Left ventricle myocardium superior (tissue), 1 donor: ENCODE measurements around the gene TIGAR. TPM values are rescaled to one million over a fixed set of nuclear protein-coding genes. Genes with fewer than 3 reads are reported as not detected.

ENCODE experiments used
- ATAC-seq: fragments of 200-7000 bp; cut with Tn5 transposase; one replicate; pipeline ENCODE4 v1.9.1; 2020; ENCODE audit warnings: mild to moderate bottlenecking, moderate library complexity
- DNase-seq: peaks from one replicate; pipeline ENCODE4 v3.0.0-alpha.2; 2020
- intact Hi-C: fragments of 100-400 bp; cut with micrococcal nuclease; formaldehyde crosslinking; loops from one replicate; pipeline ENCODE4 v1.11.0; 2022
- total RNA-seq: library from RNA; stranded (reverse); fragmentation: NEBNext Ultra II Directional; extraction: Animal tissue kit (Norgen Biotek cat#: 25700); gene quantifications from one replicate; pipeline ENCODE4 v1.2.1, GENCODE V29; 2021
- donor health status: DM: no; HTN: yes; CAD: no; lungs with severe emphysema.

Gene TIGAR
- total RNA-seq, 1 donor from 2014 or later = 14.4 TPM

GRCh38 chr12:4280351-4281163 lies 40.5 kb upstream of the TIGAR start:
- peak; percentile 41 for ATAC-seq
- peak; percentile 87 for DNase-seq

GRCh38 chr12:4281173-4281654 lies 39.8 kb upstream of the TIGAR start:
- DNase-seq = no peak
- intact Hi-C loops = no loop called here
- ATAC-seq = no peak

More at GRCh38 chr12:4280351-4281163, 40.5 kb upstream of the TIGAR start:
- intact Hi-C loops = no loop called here

GRCh38 chr12:4282103-4282891 lies 38.7 kb upstream of the TIGAR start:
- no peak for DNase-seq
- ATAC-seq = no peak
- intact Hi-C loops = no loop called here

GRCh38 chr12:4282892-4283511 lies 38.0 kb upstream of the TIGAR start:
- ATAC-seq (no peak), DNase-seq (no peak)
- intact Hi-C loops = no loop called here

GRCh38 chr12:4283512-4284255 lies 37.3 kb upstream of the TIGAR start:
- DNase-seq = no peak
- intact Hi-C loops = no loop called here
- no peak for ATAC-seq

GRCh38 chr12:4284306-4284705 lies 36.7 kb upstream of the TIGAR start:
- intact Hi-C loops = no loop called here
- DNase-seq (no peak), ATAC-seq (no peak)

- DNase-seq = no peak
- ATAC-seq = no peak
- intact Hi-C loops = no loop called here
Observed at GRCh38 chr12:4285070-4285469, 35.9 kb upstream of the TIGAR start.

GRCh38 chr12:4286228-4286627 lies 34.8 kb upstream of the TIGAR start:
- intact Hi-C loops = no loop called here
- ATAC-seq (no peak), DNase-seq (no peak)

- DNase-seq (no peak), ATAC-seq (peak; percentile 13)
- intact Hi-C loops = no loop called here
Observed at GRCh38 chr12:4286771-4287317, 34.2 kb upstream of the TIGAR start.

GRCh38 chr12:4287325-4288211 lies 33.4 kb upstream of the TIGAR start:
- intact Hi-C loops = no loop called here
- DNase-seq (no peak), ATAC-seq (peak; percentile 2)

- ATAC-seq = peak; percentile 4
- DNase-seq = no peak
- intact Hi-C loops = no loop called here
Observed at GRCh38 chr12:4288296-4289131, 32.5 kb upstream of the TIGAR start.

GRCh38 chr12:4289231-4289878 lies 31.7 kb upstream of the TIGAR start:
- intact Hi-C loops = no loop called here
- ATAC-seq (peak; percentile 36), DNase-seq (no peak)

- DNase-seq = no peak
- intact Hi-C loops = no loop called here
Observed at GRCh38 chr12:4289998-4290790, 30.8 kb upstream of the TIGAR start.

GRCh38 chr12:4292341-4293073 lies 28.5 kb upstream of the TIGAR start:
- intact Hi-C loops = no loop called here
- no peak for ATAC-seq
- DNase-seq = peak; percentile 52

More at GRCh38 chr12:4289998-4290790, 30.8 kb upstream of the TIGAR start:
- no peak for ATAC-seq

GRCh38 chr12:4293299-4293965 lies 27.6 kb upstream of the TIGAR start:
- ATAC-seq (no peak), DNase-seq (no peak)
- intact Hi-C loops = no loop called here
